NT2/D1 (cell line): Measurements from ENCODE around the gene SVEP1.

Experiments used
- SUZ12 ChIP-seq: IDR thresholded peaks from 2 replicates; pipeline ENCODE4 v1.6.1; 2011; ENCODE audit not compliant: insufficient read length, insufficient read depth; ENCODE audit errors: extremely low read depth
- YY1 ChIP-seq: IDR thresholded peaks from 2 replicates; pipeline ENCODE4 v1.6.1; 2011; ENCODE audit not compliant: insufficient read length, insufficient read depth
- ZNF274 ChIP-seq: IDR thresholded peaks from 2 replicates; pipeline ENCODE4 v1.6.1; 2011; ENCODE audit warnings: mild to moderate bottlenecking, low read depth, low read length

- no peak for TF ChIP-seq SUZ12
- TF ChIP-seq ZNF274: no peak
- no peak for TF ChIP-seq YY1
These were observed 261.6 kb downstream of the SVEP1 start for GRCh38 chr9:110317911-110318310.
